Right renal pelvis (tissue), 4 donors: ENCODE measurements around the gene ATG12. TPM values are rescaled to one million over a fixed set of nuclear protein-coding genes. Genes with fewer than 3 reads are reported as not detected.
"Not testable (repeated sequence)": the region's sequence is repeated elsewhere in the genome, so short reads cannot be mapped to it uniquely, and the experiment has no call there.

Experiments
- DNase-seq, 4 donors: peaks; one replicate each; pipeline ENCODE4 v3.0.0-alpha.2; 2013; ENCODE audit warnings: low read depth in 4 of 4, low spot score in 3 of 4, missing footprints in 1 of 4
- polyA plus RNA-seq, 4 donors: library from polyadenylated mRNA; unstranded; fragments of 120-200 nt; gene quantifications; one replicate each; pipeline ENCODE4 v1.2.1, GENCODE V29; 2013; ENCODE audit not compliant: insufficient read length in 4 of 4

The ATG12 gene
- 10 to 100 TPM; 43.3 to 56.2 (median 50.7) TPM for polyA plus RNA-seq

DNA sequence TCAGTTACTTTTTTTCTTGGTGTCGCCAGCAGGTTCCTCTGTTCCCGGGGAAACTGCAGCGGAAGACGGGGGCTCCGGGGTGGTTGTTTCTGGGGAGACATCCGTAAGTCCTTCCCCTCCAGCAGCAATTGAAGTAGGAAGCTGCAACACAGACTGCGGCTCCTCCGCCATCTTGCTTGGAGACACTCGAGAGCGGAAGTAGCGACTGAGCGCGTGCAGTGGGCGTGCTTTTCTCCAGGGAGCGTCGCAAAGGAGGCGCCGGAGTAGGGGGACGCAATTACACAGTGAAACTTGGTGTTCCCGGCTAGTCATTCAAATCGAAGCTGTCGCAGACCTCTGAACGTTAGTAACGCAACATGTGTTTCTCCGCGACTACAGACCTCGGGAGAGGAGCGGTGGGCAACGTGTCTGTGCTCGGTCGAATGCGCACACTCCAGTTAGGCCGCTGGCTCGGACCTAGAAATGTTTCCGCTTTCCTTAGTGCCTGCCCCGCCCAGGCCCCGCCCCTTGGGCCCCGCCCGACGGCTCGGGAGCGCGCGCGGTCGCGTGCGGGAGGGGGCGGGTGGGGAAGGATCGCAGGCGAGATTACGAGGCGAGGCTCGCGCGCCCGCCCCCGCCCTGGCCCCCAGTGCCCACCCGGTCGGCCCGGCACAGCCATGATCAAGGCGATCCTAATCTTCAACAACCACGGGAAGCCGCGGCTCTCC is at the start of gene ATG12, which contains the start of gene AP3S1:
Gene ATG12 (minus strand): TSS at position 184 of the 707 bp plus-strand sequence. CDS start 13 bp downstream, at position 171.
Gene AP3S1 (plus strand): TSS at position 554 of the 707 bp plus-strand sequence. CDS start 103 bp downstream, at position 657.
- peak; percentile 92 to 98 (median 93) for DNase-seq

DNA sequence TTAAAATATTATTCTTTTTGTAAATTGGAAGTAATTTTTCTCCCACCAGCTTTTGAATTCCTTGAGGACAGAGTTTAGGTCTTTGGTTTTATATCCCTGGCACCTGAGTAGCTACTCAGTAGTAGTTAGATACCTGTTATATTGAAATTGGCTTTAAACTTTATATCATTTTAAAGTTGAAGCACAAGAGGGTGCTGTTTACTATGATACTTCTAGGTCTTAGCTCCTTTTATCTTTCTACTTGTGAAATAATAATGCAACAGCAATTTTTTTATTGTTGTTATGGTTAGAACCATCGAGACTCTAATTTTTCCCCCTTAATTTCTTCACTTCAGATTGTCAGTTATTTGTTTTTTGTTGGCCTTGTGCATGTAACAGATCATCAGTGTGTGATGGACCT is 46.7 kb upstream of the ATG12 start:
- DNase-seq = peak in 1 of 4 donors; percentile 8

GRCh38 chr5:115885208-115885607 is 43.8 kb upstream of the ATG12 start:
- not testable (repeated sequence) for DNase-seq

DNA sequence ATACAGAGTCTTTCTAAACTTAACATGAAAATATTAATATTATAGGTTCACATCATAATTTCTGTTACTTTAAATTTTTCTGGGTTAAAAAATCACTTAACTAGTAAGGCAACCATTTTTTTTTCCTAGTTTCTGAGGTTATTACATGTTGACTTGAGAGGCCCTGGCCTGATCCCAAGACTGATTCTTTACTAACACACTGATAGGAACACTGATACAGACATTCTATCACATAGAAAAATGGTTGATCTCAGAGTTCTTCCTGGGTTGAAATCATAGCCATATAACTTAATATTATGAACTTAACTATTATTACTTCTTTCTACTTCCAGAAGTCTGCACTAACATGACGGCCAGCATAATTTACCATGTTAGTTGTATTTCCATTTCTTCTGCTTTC is 43.3 kb upstream of the ATG12 start:
- no peak for DNase-seq

DNA sequence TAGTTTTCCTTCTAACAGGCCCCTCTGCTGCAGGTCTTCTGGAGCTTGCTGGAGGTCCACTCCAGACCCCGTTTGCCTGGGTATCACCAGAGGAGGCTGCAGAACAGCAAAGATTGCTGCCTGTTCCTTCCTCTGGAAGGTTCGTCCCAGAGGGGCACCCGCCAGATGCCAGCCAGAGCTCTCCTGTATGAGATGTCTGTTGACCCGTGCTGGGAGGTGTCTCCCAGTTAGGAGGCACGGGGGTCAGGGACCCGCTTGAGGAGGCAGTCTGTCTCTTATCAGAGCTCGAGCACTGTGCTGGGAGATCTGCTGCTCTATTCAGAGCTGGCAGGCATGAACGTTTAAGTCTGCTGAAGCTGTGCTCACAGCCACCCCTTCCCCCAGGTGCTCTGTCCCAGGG is 41.1 kb upstream of the ATG12 start:
- not testable (repeated sequence) for DNase-seq

DNA sequence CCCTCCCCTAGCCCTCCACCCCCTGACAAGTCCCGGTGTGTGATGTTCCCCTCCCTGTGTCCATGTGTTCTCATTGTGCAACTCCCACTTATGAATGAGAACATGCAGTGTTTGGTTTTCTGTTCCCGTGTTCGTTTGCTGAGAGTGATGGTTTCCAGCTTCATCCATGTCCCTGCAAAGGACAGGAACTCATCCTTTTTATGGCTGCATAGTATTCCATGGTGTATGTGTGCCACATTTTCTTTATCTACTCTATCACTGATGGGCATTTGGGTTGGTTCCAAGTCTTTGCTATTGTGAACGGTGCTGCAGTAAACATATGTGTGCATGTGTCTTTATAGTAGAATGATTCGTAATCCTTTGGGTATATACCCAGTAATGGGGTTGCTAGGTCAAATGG is 36.0 kb upstream of the ATG12 start:
- DNase-seq = not testable (repeated sequence)

DNA sequence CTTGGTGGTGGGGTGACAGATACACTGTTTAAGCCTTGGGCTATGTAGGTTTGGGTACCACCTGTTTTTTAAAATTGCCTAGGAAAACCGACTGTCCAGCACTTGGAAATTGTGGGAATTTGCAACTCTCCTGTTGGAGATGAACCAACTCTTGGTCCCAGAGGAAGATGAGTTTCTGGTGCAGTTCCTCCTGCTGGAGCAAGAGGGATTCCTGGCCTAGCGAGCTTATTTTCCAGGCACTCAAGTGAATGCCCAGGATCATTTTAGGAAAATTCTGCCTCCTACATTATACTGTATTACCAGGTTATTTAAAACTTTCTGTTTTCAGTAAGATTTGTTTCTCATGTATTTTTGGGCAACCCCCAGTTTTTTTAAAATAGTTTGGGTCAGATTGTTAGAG is 34.1 kb upstream of the ATG12 start:
- DNase-seq = no peak

DNA sequence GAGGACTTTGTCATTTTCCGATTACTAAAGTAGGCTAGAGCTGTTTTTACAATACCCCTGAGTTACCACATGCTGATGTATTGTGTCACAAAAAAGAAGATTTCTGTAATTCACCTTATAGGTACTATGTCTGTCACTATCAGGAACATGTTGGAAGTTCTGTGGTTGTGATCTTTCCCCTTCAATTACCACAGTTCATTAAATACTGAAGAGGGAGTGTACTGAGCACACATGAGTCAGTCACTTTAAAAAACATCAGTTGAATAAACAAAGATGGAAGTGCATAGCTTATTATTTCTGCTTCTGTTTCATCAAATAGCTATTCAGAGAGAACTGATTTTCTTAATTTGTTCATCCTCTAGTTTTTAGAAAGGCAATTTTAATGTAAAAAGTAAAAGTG is 32.0 kb upstream of the ATG12 start:
- DNase-seq = no peak

DNA sequence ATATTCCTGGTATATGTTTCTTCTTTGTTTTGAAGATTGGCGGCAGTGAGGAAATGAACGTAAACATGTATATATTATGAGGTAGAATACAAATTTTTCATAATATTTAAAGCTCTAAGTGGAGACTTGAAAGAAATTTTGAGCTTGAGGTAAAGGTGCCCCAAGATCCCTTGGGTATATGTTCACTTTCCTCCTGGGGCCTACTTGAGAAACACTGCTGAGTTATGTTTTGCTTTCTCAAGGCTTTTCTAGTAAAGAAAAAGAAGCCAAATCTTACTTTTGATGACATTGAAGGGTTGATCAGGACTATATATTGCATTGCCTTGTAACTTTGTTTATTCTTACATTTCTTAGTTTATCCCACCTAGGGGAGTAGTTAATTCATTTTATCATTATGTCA is 31.1 kb upstream of the ATG12 start:
- DNase-seq = no peak

- no peak for DNase-seq
These were observed 28.0 kb upstream of the ATG12 start for GRCh38 chr5:115869256-115869795.

GRCh38 chr5:115859378-115859777 is 18.0 kb upstream of the ATG12 start:
- DNase-seq = no peak

DNA sequence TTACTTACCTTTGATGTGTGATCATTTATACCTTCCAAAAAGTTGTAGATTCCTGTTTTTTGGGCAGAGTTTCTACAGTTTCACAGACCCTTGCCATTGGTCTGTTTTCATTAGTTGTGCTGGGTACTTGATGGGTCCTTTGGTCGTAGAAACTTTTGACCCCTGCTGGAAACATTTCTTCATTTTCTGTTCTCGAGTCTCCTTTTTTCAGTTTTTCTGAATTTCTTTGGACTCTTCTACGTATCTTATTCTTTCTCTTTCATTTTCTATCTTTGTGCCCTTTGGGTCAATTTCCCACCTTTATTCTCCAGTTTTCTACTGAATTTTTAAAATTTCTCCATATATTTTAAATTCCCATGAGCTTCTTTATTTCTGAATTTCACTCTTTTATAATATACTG is 17.0 kb upstream of the ATG12 start:
- no peak for DNase-seq

DNA sequence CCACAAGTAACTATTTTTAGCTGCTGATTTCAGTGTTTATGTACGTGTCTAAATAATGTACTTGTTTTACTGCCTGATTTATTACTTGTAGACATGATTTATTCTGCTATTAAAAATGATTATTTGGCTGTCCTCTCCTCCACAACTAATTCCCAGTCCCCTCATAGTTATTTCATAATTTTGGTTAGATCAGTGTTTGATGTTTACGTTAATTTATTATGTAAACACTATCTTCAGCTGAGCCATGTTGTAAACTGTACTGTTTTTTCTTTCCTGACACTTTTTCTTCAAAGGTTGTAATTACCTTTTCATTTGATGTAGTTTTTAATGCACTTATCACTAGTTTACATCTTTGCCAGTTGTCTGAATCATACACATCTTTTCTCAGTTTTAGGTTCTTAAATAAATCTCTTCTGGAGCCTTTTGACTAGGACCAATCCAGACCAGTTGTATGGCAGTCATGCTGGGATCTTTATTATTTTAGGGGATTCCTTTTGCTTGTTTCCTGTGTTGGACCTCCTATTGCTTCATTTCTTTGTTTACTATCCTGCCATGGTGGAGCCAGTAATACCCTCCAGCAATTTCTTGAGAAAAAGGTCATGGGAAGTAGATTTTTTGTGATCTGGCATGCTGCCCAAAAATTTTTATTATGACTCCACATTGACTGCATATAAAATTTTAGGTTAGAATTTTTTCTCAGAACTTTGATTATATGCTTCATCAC is 16.4 kb upstream of the ATG12 start:
- DNase-seq = no peak

DNA sequence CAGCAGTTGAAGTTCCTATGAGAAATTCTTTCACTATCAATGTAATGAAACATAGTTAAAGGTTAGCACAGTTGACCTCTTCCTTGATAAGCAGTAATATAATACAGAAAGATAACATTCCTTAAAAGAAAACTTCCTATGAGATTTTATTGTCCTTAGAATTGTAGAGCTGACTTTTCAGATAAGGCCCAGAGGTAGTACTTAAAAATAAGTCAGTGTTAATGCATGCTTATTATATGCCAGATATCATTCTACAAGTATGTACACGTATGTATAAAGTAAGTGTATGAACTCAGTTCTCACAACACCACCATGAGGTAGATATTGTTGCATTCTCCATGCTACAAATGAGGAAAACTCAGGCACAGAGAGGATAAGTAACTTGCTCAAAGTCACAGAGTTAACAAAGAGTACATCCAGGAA is 15.7 kb upstream of the ATG12 start:
- DNase-seq = no peak

- DNase-seq = no peak
These were observed 14.6 kb upstream of the ATG12 start for GRCh38 chr5:115855959-115856358.

DNA sequence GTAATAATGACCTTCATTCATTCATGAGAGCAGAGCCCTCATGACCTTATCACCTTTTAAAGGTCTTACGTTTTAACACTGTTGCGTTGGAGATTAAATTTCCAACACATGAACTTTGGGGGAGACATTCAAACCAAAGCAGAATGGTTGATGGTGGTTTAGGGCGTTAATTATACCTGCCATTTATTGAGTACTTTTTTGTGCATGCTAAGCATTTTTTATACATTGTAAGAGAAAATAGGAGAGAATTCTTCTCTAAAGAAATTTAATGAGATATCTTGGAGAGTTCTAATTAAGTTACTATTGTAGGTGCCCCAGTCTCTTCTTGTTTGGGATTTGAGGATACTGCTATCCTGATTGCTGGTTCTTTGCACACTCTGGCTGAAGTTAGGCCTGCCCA is 12.8 kb upstream of the ATG12 start:
- DNase-seq = no peak

- DNase-seq = no peak
These were observed 9.5 kb upstream of the ATG12 start for GRCh38 chr5:115850744-115851416.

- no peak for DNase-seq
These were observed 8.0 kb upstream of the ATG12 start for GRCh38 chr5:115849258-115849798.

- DNase-seq = no peak
These were observed 5.9 kb upstream of the ATG12 start for GRCh38 chr5:115847290-115847689.

GRCh38 chr5:115844321-115844817 is 3.0 kb upstream of the ATG12 start:
- no peak for DNase-seq
